Neural cell (in vitro differentiated cells): ENCODE results near the gene HPD.

Experiments used
- EP300 ChIP-seq: fragments of 450-650 bp; conservative IDR thresholded peaks from 2 replicates; pipeline ENCODE4 v1.6.1; 2014; ENCODE audit warnings: antibody characterized with exemption, mild to moderate bottlenecking, moderate library complexity; ENCODE audit not compliant: poor library complexity, severe bottlenecking
- POLR2AphosphoS5 ChIP-seq: IDR thresholded peaks from 2 replicates; pipeline ENCODE4 v1.6.1; 2012
- TF ChIP-seq, protein P1 (sequence below): IDR thresholded peaks from 2 replicates; pipeline ENCODE4 v1.6.1; 2012; ENCODE audit warnings: borderline replicate concordance
- TF ChIP-seq, protein P2 (sequence below): fragments of 450-650 bp; IDR thresholded peaks from 2 replicates; pipeline ENCODE4 v1.5.1; 2014; ENCODE audit warnings: antibody characterized with exemption, mild to moderate bottlenecking, moderate library complexity; ENCODE audit not compliant: poor library complexity, severe bottlenecking

DNA sequence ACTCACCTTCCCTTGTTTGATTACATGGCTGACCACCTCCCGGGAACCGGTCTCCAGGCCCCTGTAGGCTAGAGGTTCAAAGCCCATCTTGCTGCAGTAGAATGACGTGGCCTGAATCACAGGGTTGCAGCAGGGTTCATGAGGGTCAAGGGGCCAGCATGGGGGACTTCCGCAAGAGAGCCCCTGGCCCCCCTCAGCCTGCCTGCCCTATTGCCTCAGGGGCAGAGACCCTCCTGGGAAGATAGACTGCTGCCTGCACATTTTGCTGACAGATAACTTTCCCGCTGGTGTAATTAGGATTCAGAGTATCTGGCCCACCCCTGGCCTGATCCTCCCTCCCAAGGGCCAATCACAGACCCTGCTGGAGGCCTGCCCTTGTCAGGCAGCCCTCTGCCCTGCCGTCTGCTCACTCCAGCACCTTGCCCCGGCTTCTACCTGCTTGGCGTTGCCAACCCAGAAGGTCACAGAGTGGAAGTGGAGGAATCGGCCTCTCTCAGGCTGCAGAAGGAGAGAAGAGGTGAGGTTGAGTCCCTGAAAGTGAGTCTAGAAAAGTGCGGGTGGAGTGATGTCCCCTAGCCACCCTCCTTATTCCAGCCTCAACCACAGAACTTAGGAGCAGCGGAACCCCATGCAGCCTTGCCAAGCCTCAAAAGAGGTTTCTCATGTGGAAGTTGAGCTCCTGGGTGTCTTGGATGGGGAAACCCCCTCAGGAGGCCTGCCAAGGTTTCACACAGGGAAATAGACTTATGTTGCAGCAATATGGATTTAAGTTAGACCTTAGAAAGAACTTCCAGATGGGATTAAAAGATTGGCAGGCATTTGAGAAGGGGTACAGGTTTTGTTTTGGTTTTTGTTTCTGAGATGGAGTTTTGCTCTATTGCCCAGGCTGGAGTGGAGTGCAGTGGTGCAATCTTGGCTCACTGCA, 1.1 kb downstream of the HPD start:
- TF ChIP-seq, protein P1, sequence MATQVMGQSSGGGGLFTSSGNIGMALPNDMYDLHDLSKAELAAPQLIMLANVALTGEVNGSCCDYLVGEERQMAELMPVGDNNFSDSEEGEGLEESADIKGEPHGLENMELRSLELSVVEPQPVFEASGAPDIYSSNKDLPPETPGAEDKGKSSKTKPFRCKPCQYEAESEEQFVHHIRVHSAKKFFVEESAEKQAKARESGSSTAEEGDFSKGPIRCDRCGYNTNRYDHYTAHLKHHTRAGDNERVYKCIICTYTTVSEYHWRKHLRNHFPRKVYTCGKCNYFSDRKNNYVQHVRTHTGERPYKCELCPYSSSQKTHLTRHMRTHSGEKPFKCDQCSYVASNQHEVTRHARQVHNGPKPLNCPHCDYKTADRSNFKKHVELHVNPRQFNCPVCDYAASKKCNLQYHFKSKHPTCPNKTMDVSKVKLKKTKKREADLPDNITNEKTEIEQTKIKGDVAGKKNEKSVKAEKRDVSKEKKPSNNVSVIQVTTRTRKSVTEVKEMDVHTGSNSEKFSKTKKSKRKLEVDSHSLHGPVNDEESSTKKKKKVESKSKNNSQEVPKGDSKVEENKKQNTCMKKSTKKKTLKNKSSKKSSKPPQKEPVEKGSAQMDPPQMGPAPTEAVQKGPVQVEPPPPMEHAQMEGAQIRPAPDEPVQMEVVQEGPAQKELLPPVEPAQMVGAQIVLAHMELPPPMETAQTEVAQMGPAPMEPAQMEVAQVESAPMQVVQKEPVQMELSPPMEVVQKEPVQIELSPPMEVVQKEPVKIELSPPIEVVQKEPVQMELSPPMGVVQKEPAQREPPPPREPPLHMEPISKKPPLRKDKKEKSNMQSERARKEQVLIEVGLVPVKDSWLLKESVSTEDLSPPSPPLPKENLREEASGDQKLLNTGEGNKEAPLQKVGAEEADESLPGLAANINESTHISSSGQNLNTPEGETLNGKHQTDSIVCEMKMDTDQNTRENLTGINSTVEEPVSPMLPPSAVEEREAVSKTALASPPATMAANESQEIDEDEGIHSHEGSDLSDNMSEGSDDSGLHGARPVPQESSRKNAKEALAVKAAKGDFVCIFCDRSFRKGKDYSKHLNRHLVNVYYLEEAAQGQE, result no peak
- TF ChIP-seq, protein P2, sequence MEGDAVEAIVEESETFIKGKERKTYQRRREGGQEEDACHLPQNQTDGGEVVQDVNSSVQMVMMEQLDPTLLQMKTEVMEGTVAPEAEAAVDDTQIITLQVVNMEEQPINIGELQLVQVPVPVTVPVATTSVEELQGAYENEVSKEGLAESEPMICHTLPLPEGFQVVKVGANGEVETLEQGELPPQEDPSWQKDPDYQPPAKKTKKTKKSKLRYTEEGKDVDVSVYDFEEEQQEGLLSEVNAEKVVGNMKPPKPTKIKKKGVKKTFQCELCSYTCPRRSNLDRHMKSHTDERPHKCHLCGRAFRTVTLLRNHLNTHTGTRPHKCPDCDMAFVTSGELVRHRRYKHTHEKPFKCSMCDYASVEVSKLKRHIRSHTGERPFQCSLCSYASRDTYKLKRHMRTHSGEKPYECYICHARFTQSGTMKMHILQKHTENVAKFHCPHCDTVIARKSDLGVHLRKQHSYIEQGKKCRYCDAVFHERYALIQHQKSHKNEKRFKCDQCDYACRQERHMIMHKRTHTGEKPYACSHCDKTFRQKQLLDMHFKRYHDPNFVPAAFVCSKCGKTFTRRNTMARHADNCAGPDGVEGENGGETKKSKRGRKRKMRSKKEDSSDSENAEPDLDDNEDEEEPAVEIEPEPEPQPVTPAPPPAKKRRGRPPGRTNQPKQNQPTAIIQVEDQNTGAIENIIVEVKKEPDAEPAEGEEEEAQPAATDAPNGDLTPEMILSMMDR, result no peak
- TF ChIP-seq EP300 (no peak), POLR2AphosphoS5 (no peak)
